H9 (cell line): ENCODE measurements around the gene CXCL9. TPM values are rescaled to one million over a fixed set of nuclear protein-coding genes. Genes with fewer than 3 reads are reported as not detected.

Source experiments
- DNase-seq: peaks from one replicate; pipeline ENCODE4 v3.0.0-alpha.2; 2017
- H2AFZ ChIP-seq: one replicate; pipeline ENCODE4 v1.6.1; 2013; ENCODE audit warnings: mild to moderate bottlenecking, low read length, control low read depth, moderate library complexity
- H2AK5ac ChIP-seq: 2 replicates; pipeline ENCODE4 v1.6.1; 2013; ENCODE audit warnings: low read length, control low read depth, mixed read lengths; ENCODE audit not compliant: insufficient read length
- H2BK120ac ChIP-seq: one replicate; pipeline ENCODE4 v1.6.1; 2013; ENCODE audit warnings: low read depth, mild to moderate bottlenecking, low read length, control low read depth, inconsistent platforms; ENCODE audit not compliant: poor library complexity, severe bottlenecking
- H2BK12ac ChIP-seq: 2 replicates; pipeline ENCODE4 v1.6.1; 2013; ENCODE audit warnings: low read length, control low read depth, mixed read lengths, low read depth; ENCODE audit not compliant: insufficient read length
- H2BK15ac ChIP-seq: 2 replicates; pipeline ENCODE4 v1.6.1; 2013; ENCODE audit warnings: low read depth, low read length, control low read depth
- H2BK20ac ChIP-seq: one replicate; pipeline ENCODE4 v1.6.1; 2013; ENCODE audit warnings: low read depth, mild to moderate bottlenecking, low read length, control low read depth, inconsistent platforms; ENCODE audit not compliant: poor library complexity, severe bottlenecking
- H2BK5ac ChIP-seq: 2 replicates; pipeline ENCODE4 v1.6.1; 2013; ENCODE audit warnings: low read length, control low read depth, mixed read lengths; ENCODE audit not compliant: insufficient read length
- H3K14ac ChIP-seq: 2 replicates; pipeline ENCODE4 v1.6.1; 2013; ENCODE audit warnings: low read length, control low read depth; ENCODE audit not compliant: insufficient read depth
- H3K18ac ChIP-seq: 2 replicates; pipeline ENCODE4 v1.6.1; 2013; ENCODE audit warnings: low read depth, mild to moderate bottlenecking, mixed read lengths, low read length, control low read depth; ENCODE audit not compliant: insufficient read length
- H3K23ac ChIP-seq: 2 replicates; pipeline ENCODE4 v1.6.1; 2013; ENCODE audit warnings: low read length, control low read depth, mixed read lengths, low read depth; ENCODE audit not compliant: insufficient read length
- H3K23me2 ChIP-seq: 2 replicates; pipeline ENCODE4 v1.6.1; 2013; ENCODE audit warnings: low read depth, mild to moderate bottlenecking, mixed read lengths, low read length, control low read depth; ENCODE audit not compliant: insufficient read length, poor library complexity, severe bottlenecking
- H3K27ac ChIP-seq: 2 replicates; pipeline ENCODE4 v1.5.1; 2013; ENCODE audit warnings: low read length, control low read depth, mixed read lengths, low read depth; ENCODE audit not compliant: insufficient read length
- H3K27me3 ChIP-seq: 2 replicates; pipeline ENCODE4 v1.6.1; 2013; ENCODE audit warnings: low read length, control low read depth, inconsistent platforms; ENCODE audit not compliant: insufficient read depth
- H3K4ac ChIP-seq: 2 replicates; pipeline ENCODE4 v1.6.1; 2013; ENCODE audit warnings: low read depth, mild to moderate bottlenecking, control low read depth, inconsistent platforms, low read length, moderate library complexity
- H3K4me1 ChIP-seq: 2 replicates; pipeline ENCODE4 v1.6.1; 2013; ENCODE audit warnings: low read length, control low read depth, inconsistent platforms; ENCODE audit not compliant: insufficient read depth
- H3K4me2 ChIP-seq: 2 replicates; pipeline ENCODE4 v1.6.1; 2013; ENCODE audit warnings: low read length, control low read depth, mixed read lengths; ENCODE audit not compliant: insufficient read length, insufficient read depth
- H3K56ac ChIP-seq: 2 replicates; pipeline ENCODE4 v1.6.1; 2013; ENCODE audit warnings: low read depth, mild to moderate bottlenecking, mixed read lengths, low read length, control low read depth; ENCODE audit not compliant: insufficient read length
- H3K79me1 ChIP-seq: 2 replicates; pipeline ENCODE4 v1.6.1; 2013; ENCODE audit warnings: low read depth, mild to moderate bottlenecking, moderate library complexity, low read length, control low read depth, inconsistent platforms; ENCODE audit not compliant: insufficient read depth, poor library complexity, severe bottlenecking
- H3K79me2 ChIP-seq: 2 replicates; pipeline ENCODE4 v1.6.1; 2013; ENCODE audit warnings: low read length, control low read depth, inconsistent platforms; ENCODE audit not compliant: insufficient read depth
- H3K9ac ChIP-seq: 2 replicates; pipeline ENCODE4 v1.6.1; 2013; ENCODE audit warnings: low read length, control low read depth, mixed read lengths; ENCODE audit not compliant: insufficient read length; ENCODE audit errors: extremely low read depth
- H3K9me3 ChIP-seq: one replicate; pipeline ENCODE4 v1.6.1; 2013; ENCODE audit warnings: low read depth, low read length, inconsistent platforms; ENCODE audit not compliant: control insufficient read depth
- H3T11ph ChIP-seq: one replicate; pipeline ENCODE4 v1.6.1; 2013; ENCODE audit warnings: mild to moderate bottlenecking, low read length, control low read depth, inconsistent platforms
- H4K20me1 ChIP-seq: one replicate; pipeline ENCODE4 v1.6.1; 2013; ENCODE audit not compliant: control insufficient read depth, insufficient read length, insufficient read depth
- H4K5ac ChIP-seq: 2 replicates; pipeline ENCODE4 v1.6.1; 2013; ENCODE audit warnings: low read depth, mild to moderate bottlenecking, mixed read lengths, low read length, control low read depth; ENCODE audit not compliant: insufficient read length
- H4K8ac ChIP-seq: replicated peaks from 2 replicates; pipeline ENCODE4 v1.6.1; 2013; ENCODE audit warnings: low read length, control low read depth, mixed read lengths, low read depth; ENCODE audit not compliant: insufficient read length
- H4K91ac ChIP-seq: 2 replicates; pipeline ENCODE4 v1.6.1; 2013; ENCODE audit warnings: low read depth, mild to moderate bottlenecking, moderate library complexity, mixed read lengths, low read length, control low read depth; ENCODE audit not compliant: insufficient read length
- H3K27ac Mint-ChIP-seq, 3 experiments: 2 replicates in 2 of 3; 3 replicates in 1 of 3; pipeline ENCODE4 v1.8.0; 2020 to 2021; ENCODE audit warnings: mixed read lengths in 3 of 3, mild to moderate bottlenecking in 1 of 3, moderate library complexity in 1 of 3
- H3K27me3 Mint-ChIP-seq: 2 replicates; pipeline ENCODE4 v1.8.0; 2021; ENCODE audit warnings: low read depth, mild to moderate bottlenecking, moderate library complexity, mixed read lengths
- H3K36me3 Mint-ChIP-seq, 3 experiments: 2 replicates in 2 of 3; 3 replicates in 1 of 3; pipeline ENCODE4 v1.8.0; 2020 to 2021; ENCODE audit warnings: low read depth in 3 of 3, mixed read lengths in 3 of 3; ENCODE audit not compliant: insufficient read depth in 1 of 3
- H3K4me1 Mint-ChIP-seq, 2 experiments: 2 replicates each; pipeline ENCODE4 v1.8.0; 2020; ENCODE audit warnings: mixed read lengths in 2 of 2
- H3K4me3 Mint-ChIP-seq, 2 experiments: 2 replicates in 1 of 2; 3 replicates in 1 of 2; pipeline ENCODE4 v1.8.0; 2020 to 2021; ENCODE audit warnings: mild to moderate bottlenecking in 2 of 2, mixed read lengths in 2 of 2, moderate library complexity in 1 of 2
- H3K9me3 Mint-ChIP-seq, 2 experiments: 2 replicates in 1 of 2; 3 replicates in 1 of 2; pipeline ENCODE4 v1.8.0; 2020; ENCODE audit warnings: mild to moderate bottlenecking in 2 of 2, mixed read lengths in 2 of 2, moderate library complexity in 1 of 2
- WGBS: extraction: QIAGEN DNeasy Blood & Tissue Kit; methylation state at CpG from one replicate; pipeline ENCODE4 v1.1.7; 2013; ENCODE audit warnings: missing lambda C conversion rate, low lambda C conversion rate, mixed read lengths; ENCODE audit not compliant: insufficient read length; ENCODE audit errors: extremely low coverage; 5-methylcytosine and 5-hydroxymethylcytosine counted together
- total RNA-seq: library from RNA; stranded (reverse); gene quantifications from 2 replicates; pipeline ENCODE4 v1.2.1, GENCODE V29; 2021
- TF ChIP-seq, protein P1 (sequence below): fragments of 200-600 bp; sonication (generic); conservative IDR thresholded peaks from 3 replicates; pipeline ENCODE4 v1.8.0; 2021; ENCODE audit warnings: antibody characterized with exemption, mild to moderate bottlenecking

The CXCL9 gene
- total RNA-seq, 1 experiment from 2014 or later, result not detected

DNA sequence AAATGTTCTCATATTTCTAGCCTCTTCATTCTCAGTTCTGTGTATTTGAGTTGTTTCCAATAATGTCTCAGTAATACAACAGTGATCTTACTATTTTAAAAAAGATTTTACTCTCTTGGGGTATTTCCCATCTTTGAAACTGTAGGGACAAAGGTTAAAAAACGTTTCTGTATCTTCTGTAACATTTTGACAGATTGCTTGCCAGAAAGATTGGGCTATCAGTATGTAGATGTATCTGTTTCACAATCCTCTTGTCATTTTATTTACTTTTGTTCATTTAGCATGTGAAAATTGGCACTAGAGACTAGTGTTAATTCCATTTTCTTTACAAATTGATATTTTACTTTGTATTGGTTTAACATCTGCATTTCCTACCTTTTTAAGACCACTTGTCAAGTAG lies 6.2 kb upstream of the CXCL9 start:
- no peak overlapping the region for H3K4ac ChIP-seq
- no peak overlapping the region for H2BK12ac ChIP-seq
- H4K8ac ChIP-seq, result no peak overlapping the region
- H3K9ac ChIP-seq, result no peak overlapping the region
- H3K4me3 Mint-ChIP-seq, result no peak overlapping the region
- no peak overlapping the region for H3K56ac ChIP-seq
- peaks cover 9% of the 10 kb centered on the region; the same call in 1 of the 2 replicates for H3K27me3 Mint-ChIP-seq
- H2BK15ac ChIP-seq, result no peak overlapping the region
- no peak overlapping the region for H4K5ac ChIP-seq
- H3K36me3 Mint-ChIP-seq, result no peaks in the 10 kb centered on the region
- no peaks in the 10 kb centered on the region for H3K9me3 ChIP-seq
- H3K4me2 ChIP-seq, result no peak overlapping the region
- H4K91ac ChIP-seq, result no peak overlapping the region
- H3K79me1 ChIP-seq, result no peaks in the 10 kb centered on the region
- TF ChIP-seq, protein P1, sequence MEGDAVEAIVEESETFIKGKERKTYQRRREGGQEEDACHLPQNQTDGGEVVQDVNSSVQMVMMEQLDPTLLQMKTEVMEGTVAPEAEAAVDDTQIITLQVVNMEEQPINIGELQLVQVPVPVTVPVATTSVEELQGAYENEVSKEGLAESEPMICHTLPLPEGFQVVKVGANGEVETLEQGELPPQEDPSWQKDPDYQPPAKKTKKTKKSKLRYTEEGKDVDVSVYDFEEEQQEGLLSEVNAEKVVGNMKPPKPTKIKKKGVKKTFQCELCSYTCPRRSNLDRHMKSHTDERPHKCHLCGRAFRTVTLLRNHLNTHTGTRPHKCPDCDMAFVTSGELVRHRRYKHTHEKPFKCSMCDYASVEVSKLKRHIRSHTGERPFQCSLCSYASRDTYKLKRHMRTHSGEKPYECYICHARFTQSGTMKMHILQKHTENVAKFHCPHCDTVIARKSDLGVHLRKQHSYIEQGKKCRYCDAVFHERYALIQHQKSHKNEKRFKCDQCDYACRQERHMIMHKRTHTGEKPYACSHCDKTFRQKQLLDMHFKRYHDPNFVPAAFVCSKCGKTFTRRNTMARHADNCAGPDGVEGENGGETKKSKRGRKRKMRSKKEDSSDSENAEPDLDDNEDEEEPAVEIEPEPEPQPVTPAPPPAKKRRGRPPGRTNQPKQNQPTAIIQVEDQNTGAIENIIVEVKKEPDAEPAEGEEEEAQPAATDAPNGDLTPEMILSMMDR, result no peak
- H4K20me1 ChIP-seq, result no peaks in the 10 kb centered on the region
- no peak overlapping the region for H2AFZ ChIP-seq
- no peak overlapping the region for H2BK120ac ChIP-seq
- no peaks in the 10 kb centered on the region for H3K23me2 ChIP-seq
- H3K27ac ChIP-seq, result no peak overlapping the region
- no peak overlapping the region for H2AK5ac ChIP-seq
- H3K23ac ChIP-seq, result no peak overlapping the region
- H3K27me3 ChIP-seq, result no peaks in the 10 kb centered on the region
- H3K79me2 ChIP-seq, result no peaks in the 10 kb centered on the region
- no CpG with 5 or more reads among the region's 1 CpG for WGBS
- H2BK5ac ChIP-seq, result no peak overlapping the region
- H3K9me3 Mint-ChIP-seq, result no peaks in the 10 kb centered on the region
- H3K4me1 ChIP-seq, result peaks cover 10% of the 10 kb centered on the region; the same call in 1 of the 2 replicates
- H3K4me1 Mint-ChIP-seq, result peaks cover 24% of the 10 kb centered on the region in 2 experiments
- H3K18ac ChIP-seq, result no peak overlapping the region
- DNase-seq, result no peak
- no peak overlapping the region for H3K14ac ChIP-seq
- no peak overlapping the region for H3K27ac Mint-ChIP-seq
- no peak overlapping the region for H3T11ph ChIP-seq
- H2BK20ac ChIP-seq, result no peak overlapping the region
